A673 (cell line): ENCODE data around the gene CAMK1D.

Experiments used
- EZH2 ChIP-seq: fragments of 200-600 bp; sonication (generic); IDR thresholded peaks from 2 replicates; pipeline ENCODE4 v1.6.1; 2017; ENCODE audit warnings: borderline replicate concordance, low read depth, mild to moderate bottlenecking, mixed read lengths, antibody characterized with exemption, low read length; ENCODE audit not compliant: poor library complexity, severe bottlenecking
- TF ChIP-seq, protein P1 (sequence below): fragments of 300-800, 200-600 bp; sonication (generic); conservative IDR thresholded peaks from 2 replicates; pipeline ENCODE4 v1.5.1; 2017; ENCODE audit warnings: low read depth, mild to moderate bottlenecking, antibody characterized with exemption, low read length, moderate library complexity, mixed read lengths

DNA sequence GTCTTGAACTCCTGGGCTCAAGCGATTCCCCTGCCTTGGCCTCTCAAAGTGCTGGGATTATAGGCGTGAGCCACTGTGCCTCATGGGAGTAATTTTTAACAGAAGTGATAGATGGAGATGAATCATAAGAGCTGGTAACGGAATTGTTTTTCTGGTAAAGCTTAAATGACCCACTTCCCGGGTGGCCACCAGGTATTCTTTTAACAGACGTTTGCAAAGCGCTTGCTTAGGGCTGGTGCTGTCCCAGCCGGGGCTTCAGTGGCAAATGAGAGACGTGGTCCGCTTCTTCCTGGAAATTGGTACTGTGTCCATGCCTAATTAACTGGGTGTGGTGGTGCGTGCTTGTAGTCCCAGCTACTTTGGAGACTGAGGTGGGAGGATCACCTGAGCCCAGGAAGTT is 23.5 kb downstream of the CAMK1D start:
- no peak for TF ChIP-seq EZH2
- TF ChIP-seq, protein P1, sequence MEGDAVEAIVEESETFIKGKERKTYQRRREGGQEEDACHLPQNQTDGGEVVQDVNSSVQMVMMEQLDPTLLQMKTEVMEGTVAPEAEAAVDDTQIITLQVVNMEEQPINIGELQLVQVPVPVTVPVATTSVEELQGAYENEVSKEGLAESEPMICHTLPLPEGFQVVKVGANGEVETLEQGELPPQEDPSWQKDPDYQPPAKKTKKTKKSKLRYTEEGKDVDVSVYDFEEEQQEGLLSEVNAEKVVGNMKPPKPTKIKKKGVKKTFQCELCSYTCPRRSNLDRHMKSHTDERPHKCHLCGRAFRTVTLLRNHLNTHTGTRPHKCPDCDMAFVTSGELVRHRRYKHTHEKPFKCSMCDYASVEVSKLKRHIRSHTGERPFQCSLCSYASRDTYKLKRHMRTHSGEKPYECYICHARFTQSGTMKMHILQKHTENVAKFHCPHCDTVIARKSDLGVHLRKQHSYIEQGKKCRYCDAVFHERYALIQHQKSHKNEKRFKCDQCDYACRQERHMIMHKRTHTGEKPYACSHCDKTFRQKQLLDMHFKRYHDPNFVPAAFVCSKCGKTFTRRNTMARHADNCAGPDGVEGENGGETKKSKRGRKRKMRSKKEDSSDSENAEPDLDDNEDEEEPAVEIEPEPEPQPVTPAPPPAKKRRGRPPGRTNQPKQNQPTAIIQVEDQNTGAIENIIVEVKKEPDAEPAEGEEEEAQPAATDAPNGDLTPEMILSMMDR: no peak
